Stimulated activated CD8-positive, alpha-beta memory T cell treated with anti-CD3 and anti-CD28 coated beads, Interleukin-12 subunit alpha, Interleukin-12 subunit beta, amount 100 ng/mL, for 4 hours (primary cell): ENCODE measurements around the gene PGM5.

Source experiments
- DNase-seq: peaks from one replicate; pipeline ENCODE4 v3.0.0-alpha.2; 2020; ENCODE audit warnings: low read depth

PGM5 gene

GRCh38 chr9:68538200-68538599 is 181.8 kb downstream of the PGM5 start:
- no peak for DNase-seq

- no peak for DNase-seq
Measured at GRCh38 chr9:68540712-68541535, 184.5 kb downstream of the PGM5 start, which contains the start of gene TMEM252. TSS of gene TMEM252 (minus strand) at chr9:68540883. CDS start at chr9:68540814, 69 bp downstream.

GRCh38 chr9:68541568-68541967 is 185.2 kb downstream of the PGM5 start:
- DNase-seq, result no peak

- DNase-seq, result no peak
Measured at GRCh38 chr9:68545033-68545705, 188.8 kb downstream of the PGM5 start.

- DNase-seq, result no peak
Measured at GRCh38 chr9:68546596-68547390, 190.4 kb downstream of the PGM5 start.

GRCh38 chr9:68547417-68547816 is 191.0 kb downstream of the PGM5 start:
- no peak for DNase-seq

GRCh38 chr9:68548241-68548640 is 191.8 kb downstream of the PGM5 start:
- DNase-seq, result no peak

GRCh38 chr9:68551191-68551590 is 194.8 kb downstream of the PGM5 start:
- DNase-seq, result no peak

- no peak for DNase-seq
Measured at GRCh38 chr9:68552700-68553476, 196.5 kb downstream of the PGM5 start.

- DNase-seq, result no peak
Measured at GRCh38 chr9:68555437-68556150, 199.2 kb downstream of the PGM5 start.

GRCh38 chr9:68558545-68558944 is 202.1 kb downstream of the PGM5 start:
- DNase-seq, result no peak

GRCh38 chr9:68560071-68560844 is 203.8 kb downstream of the PGM5 start:
- DNase-seq, result peak; percentile 19

GRCh38 chr9:68562461-68562860 is 206.1 kb downstream of the PGM5 start:
- DNase-seq, result no peak

- DNase-seq, result no peak
Measured at GRCh38 chr9:68567565-68567964, 211.2 kb downstream of the PGM5 start.

GRCh38 chr9:68574150-68574549 is 217.7 kb downstream of the PGM5 start:
- no peak for DNase-seq

- no peak for DNase-seq
Measured at GRCh38 chr9:68575817-68576216, 219.4 kb downstream of the PGM5 start.

- no peak for DNase-seq
Measured at GRCh38 chr9:68577774-68578591, 221.6 kb downstream of the PGM5 start.
